ENCODE data around the gene LTC4S.

DNA sequence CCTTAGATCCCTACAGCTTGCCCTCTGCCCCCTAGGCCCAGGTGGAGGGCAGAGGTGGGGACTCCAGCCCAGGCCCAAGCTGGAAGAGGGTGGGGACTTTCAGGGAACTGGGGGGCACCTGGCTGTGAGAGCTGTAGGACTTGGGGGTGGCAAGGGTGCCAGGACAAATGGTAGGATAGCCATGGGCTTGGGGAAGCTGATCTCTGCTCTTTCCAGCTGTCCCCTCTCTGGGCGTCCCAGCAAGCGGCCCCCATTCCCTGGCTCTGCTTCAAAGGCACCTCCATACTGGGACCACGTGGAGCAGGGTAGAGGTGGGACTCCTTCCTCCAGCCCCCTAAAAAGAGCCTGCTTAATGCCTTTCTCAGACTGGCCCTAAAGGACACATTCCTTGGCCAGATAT is 385 bp downstream of the LTC4S start:
- TF ChIP-seq, protein P1, sequence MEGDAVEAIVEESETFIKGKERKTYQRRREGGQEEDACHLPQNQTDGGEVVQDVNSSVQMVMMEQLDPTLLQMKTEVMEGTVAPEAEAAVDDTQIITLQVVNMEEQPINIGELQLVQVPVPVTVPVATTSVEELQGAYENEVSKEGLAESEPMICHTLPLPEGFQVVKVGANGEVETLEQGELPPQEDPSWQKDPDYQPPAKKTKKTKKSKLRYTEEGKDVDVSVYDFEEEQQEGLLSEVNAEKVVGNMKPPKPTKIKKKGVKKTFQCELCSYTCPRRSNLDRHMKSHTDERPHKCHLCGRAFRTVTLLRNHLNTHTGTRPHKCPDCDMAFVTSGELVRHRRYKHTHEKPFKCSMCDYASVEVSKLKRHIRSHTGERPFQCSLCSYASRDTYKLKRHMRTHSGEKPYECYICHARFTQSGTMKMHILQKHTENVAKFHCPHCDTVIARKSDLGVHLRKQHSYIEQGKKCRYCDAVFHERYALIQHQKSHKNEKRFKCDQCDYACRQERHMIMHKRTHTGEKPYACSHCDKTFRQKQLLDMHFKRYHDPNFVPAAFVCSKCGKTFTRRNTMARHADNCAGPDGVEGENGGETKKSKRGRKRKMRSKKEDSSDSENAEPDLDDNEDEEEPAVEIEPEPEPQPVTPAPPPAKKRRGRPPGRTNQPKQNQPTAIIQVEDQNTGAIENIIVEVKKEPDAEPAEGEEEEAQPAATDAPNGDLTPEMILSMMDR (IDR thresholded peaks at IDR 0.05): no peak
- no peak for TF ChIP-seq EP300 (IDR thresholded peaks at IDR 0.05)
